ENCODE data around the gene DNAH17.

Gene DNAH17

DNA sequence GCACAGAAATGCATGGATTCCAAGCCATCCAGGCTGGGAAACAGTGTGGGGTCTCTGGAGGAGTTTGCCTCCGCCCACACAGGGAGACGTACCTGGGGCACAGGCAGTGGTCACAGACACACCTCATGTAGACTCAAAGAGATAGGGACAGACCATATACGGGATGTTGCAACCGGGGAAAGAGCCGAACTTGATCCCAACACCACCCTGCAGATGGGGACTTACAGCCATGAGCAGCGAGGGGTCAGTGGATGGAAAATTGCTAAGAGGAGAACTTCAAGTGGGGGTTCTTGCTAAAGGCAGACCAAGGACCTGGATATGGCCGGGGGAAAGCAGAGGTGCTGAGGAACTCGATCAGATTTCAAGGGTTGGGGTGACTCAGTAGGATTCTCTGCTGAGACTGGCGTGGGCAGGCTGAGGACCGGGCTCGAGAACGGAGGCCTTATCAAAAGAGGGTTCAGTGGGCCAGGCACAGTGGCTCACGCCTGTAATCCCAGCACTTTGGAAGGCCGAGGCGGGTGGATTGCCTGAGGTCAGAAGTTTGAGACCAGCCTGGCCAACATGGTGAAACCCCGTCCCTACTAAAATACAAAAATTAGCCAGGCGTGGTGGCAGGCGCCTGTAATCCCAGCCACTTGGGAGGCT lies 12.0 kb upstream of the DNAH17 start:
- Histone ChIP-seq H3K27me3 (ENCODE audit: control insufficient read depth, insufficient read depth, low read length) (no peaks in the 10 kb centered on the region), H3K4me1 (ENCODE audit: control insufficient read depth, insufficient read depth, low read length) (0 out of 2 replicates have a peak, but pooled peaks cover 1% of the 10 kb centered on the region)
- no CpG with 5 or more reads among the region's 18 CpGs for WGBS (ENCODE audit: insufficient coverage, insufficient read length)

DNA sequence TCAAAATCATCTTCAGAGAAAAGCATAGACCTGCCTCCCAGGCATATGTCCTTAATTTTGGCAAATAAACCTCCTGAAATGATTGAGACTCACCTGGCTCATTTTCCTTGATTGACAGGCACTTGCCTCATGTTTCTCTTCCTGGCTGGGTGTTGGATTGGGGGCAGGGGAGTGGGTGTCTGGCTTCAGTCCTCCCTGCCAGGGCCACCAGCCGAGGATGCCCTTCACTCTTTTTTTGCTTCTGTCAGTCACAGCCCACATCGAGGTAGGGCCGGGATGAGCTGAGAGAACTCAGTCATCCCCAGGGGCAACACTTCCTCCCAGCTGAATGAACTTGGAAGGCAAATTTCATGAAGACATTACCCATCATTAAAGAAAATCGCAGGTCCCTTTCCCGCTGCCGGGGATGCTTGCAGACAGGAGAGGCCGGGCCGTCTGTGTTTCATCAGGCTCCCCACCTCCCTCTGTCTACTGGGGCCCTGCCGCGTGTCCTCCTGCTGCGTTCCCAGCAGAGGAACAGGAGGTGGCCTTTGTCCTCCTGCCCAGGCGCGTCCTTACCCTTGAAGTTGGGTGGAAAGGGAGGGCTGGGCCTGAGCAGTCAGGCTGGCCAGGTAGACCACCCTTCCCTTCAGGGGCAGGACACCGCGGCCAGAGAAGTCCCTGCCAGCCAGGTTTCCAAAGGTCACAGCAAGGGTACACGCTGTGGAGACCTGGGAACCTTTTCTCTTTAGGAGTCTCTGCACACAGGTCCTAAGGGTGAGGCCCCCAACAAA lies 11.2 kb upstream of the DNAH17 start:
- no peak overlapping the region for H3K4me3 ChIP-seq (ENCODE audit: low read length)
- no CpG with 5 or more reads among the region's 16 CpGs for WGBS (ENCODE audit: insufficient coverage, insufficient read length)
- H3K27ac ChIP-seq (ENCODE audit: low read length) = no peak overlapping the region
- H3K27me3 ChIP-seq (ENCODE audit: control insufficient read depth, insufficient read depth, low read length) = no peaks in the 10 kb centered on the region
- H3K36me3 ChIP-seq (ENCODE audit: control insufficient read depth, insufficient read depth, low read length) = no peaks in the 10 kb centered on the region
- no peak for DNase-seq (ENCODE audit: low read depth, low spot score)
- H3K4me1 ChIP-seq (ENCODE audit: control insufficient read depth, insufficient read depth, low read length) = 0 out of 2 replicates have a peak, but pooled peaks cover 1% of the 10 kb centered on the region
- H3K9me3 ChIP-seq (ENCODE audit: control insufficient read depth, insufficient read depth, low read length) = no peaks in the 10 kb centered on the region

More for the DNA sequence above, 12.0 kb upstream of the DNAH17 start:
- Histone ChIP-seq H3K9me3 (ENCODE audit: control insufficient read depth, insufficient read depth, low read length) (no peaks in the 10 kb centered on the region), H3K36me3 (ENCODE audit: control insufficient read depth, insufficient read depth, low read length) (no peaks in the 10 kb centered on the region), H3K4me3 (ENCODE audit: low read length) (no peak overlapping the region), H3K27ac (ENCODE audit: low read length) (no peak overlapping the region)
- DNase-seq (ENCODE audit: low read depth, low spot score) = no peak

- H3K9me3 ChIP-seq (ENCODE audit: control insufficient read depth, insufficient read depth, low read length) = no peaks in the 10 kb centered on the region
- H3K27me3 ChIP-seq (ENCODE audit: control insufficient read depth, insufficient read depth, low read length) = no peaks in the 10 kb centered on the region
- H3K4me1 ChIP-seq (ENCODE audit: control insufficient read depth, insufficient read depth, low read length) = 0 out of 2 replicates have a peak, but pooled peaks cover 1% of the 10 kb centered on the region
Measured at GRCh38 chr17:78585006-78585630, 7.9 kb upstream of the DNAH17 start.

GRCh38 chr17:78583091-78583490 lies 5.9 kb upstream of the DNAH17 start:
- DNase-seq (ENCODE audit: low read depth, low spot score) = no peak
- no CpG with 5 or more reads among the region's 4 CpGs for WGBS (ENCODE audit: insufficient coverage, insufficient read length)
- Histone ChIP-seq H3K4me3 (ENCODE audit: low read length) (no peak overlapping the region), H3K4me1 (ENCODE audit: control insufficient read depth, insufficient read depth, low read length) (no peaks in the 10 kb centered on the region), H3K27me3 (ENCODE audit: control insufficient read depth, insufficient read depth, low read length) (no peaks in the 10 kb centered on the region), H3K9me3 (ENCODE audit: control insufficient read depth, insufficient read depth, low read length) (no peaks in the 10 kb centered on the region), H3K36me3 (ENCODE audit: control insufficient read depth, insufficient read depth, low read length) (no peaks in the 10 kb centered on the region), H3K27ac (ENCODE audit: low read length) (no peak overlapping the region)

More at GRCh38 chr17:78585006-78585630, 7.9 kb upstream of the DNAH17 start:
- no peak overlapping the region for H3K27ac ChIP-seq (ENCODE audit: low read length)
- no peak for DNase-seq (ENCODE audit: low read depth, low spot score)
- H3K4me3 ChIP-seq (ENCODE audit: low read length) = no peak overlapping the region
- no CpG with 5 or more reads among the region's 8 CpGs for WGBS (ENCODE audit: insufficient coverage, insufficient read length)
- H3K36me3 ChIP-seq (ENCODE audit: control insufficient read depth, insufficient read depth, low read length) = no peaks in the 10 kb centered on the region

- Histone ChIP-seq H3K27me3 (ENCODE audit: control insufficient read depth, insufficient read depth, low read length) (no peaks in the 10 kb centered on the region), H3K4me1 (ENCODE audit: control insufficient read depth, insufficient read depth, low read length) (no peaks in the 10 kb centered on the region), H3K9me3 (ENCODE audit: control insufficient read depth, insufficient read depth, low read length) (no peaks in the 10 kb centered on the region), H3K36me3 (ENCODE audit: control insufficient read depth, insufficient read depth, low read length) (no peaks in the 10 kb centered on the region; the same call in 1 of the 2 replicates), H3K4me3 (ENCODE audit: low read length) (no peak overlapping the region), H3K27ac (ENCODE audit: low read length) (no peak overlapping the region)
- no CpG with 5 or more reads among the region's 5 CpGs for WGBS (ENCODE audit: insufficient coverage, insufficient read length)
- no peak for DNase-seq (ENCODE audit: low read depth, low spot score)
Measured at GRCh38 chr17:78581304-78581703, 4.1 kb upstream of the DNAH17 start.

GRCh38 chr17:78580277-78580804 lies 3.1 kb upstream of the DNAH17 start:
- H3K36me3 ChIP-seq (ENCODE audit: control insufficient read depth, insufficient read depth, low read length) = no peaks in the 10 kb centered on the region; the same call in 1 of the 2 replicates
- no CpG with 5 or more reads among the region's 9 CpGs for WGBS (ENCODE audit: insufficient coverage, insufficient read length)
- H3K4me1 ChIP-seq (ENCODE audit: control insufficient read depth, insufficient read depth, low read length) = 0 out of 2 replicates have a peak, but pooled peaks cover under 1% of the 10 kb centered on the region
- no peaks in the 10 kb centered on the region for H3K9me3 ChIP-seq (ENCODE audit: control insufficient read depth, insufficient read depth, low read length)
- H3K4me3 ChIP-seq (ENCODE audit: low read length) = no peak overlapping the region
- no peak for DNase-seq (ENCODE audit: low read depth, low spot score)
- no peak overlapping the region for H3K27ac ChIP-seq (ENCODE audit: low read length)
- H3K27me3 ChIP-seq (ENCODE audit: control insufficient read depth, insufficient read depth, low read length) = no peaks in the 10 kb centered on the region

GRCh38 chr17:78576389-78577112 lies 645 bp downstream of the DNAH17 start:
- H3K27me3 ChIP-seq (ENCODE audit: control insufficient read depth, insufficient read depth, low read length) = no peaks in the 10 kb centered on the region
- no peaks in the 10 kb centered on the region for H3K9me3 ChIP-seq (ENCODE audit: control insufficient read depth, insufficient read depth, low read length)
- H3K4me1 ChIP-seq (ENCODE audit: control insufficient read depth, insufficient read depth, low read length) = 0 out of 2 replicates have a peak, but pooled peaks cover 4% of the 10 kb centered on the region
- H3K4me3 ChIP-seq (ENCODE audit: low read length) = no peak overlapping the region
- no peak overlapping the region for H3K27ac ChIP-seq (ENCODE audit: low read length)
- no peak for DNase-seq (ENCODE audit: low read depth, low spot score)
- WGBS (ENCODE audit: insufficient coverage, insufficient read length) = no CpG with 5 or more reads among the region's 23 CpGs
- H3K36me3 ChIP-seq (ENCODE audit: control insufficient read depth, insufficient read depth, low read length) = no peaks in the 10 kb centered on the region; the same call in 1 of the 2 replicates

GRCh38 chr17:78575899-78576298 lies 1.3 kb downstream of the DNAH17 start:
- WGBS (ENCODE audit: insufficient coverage, insufficient read length) = no CpG with 5 or more reads among the region's 7 CpGs
- H3K4me3 ChIP-seq (ENCODE audit: low read length) = no peak overlapping the region
- peaks cover 4% of the 10 kb centered on the region; the same call in 1 of the 2 replicates for H3K4me1 ChIP-seq (ENCODE audit: control insufficient read depth, insufficient read depth, low read length)
- no peaks in the 10 kb centered on the region for H3K27me3 ChIP-seq (ENCODE audit: control insufficient read depth, insufficient read depth, low read length)
- no peak for DNase-seq (ENCODE audit: low read depth, low spot score)
- no peak overlapping the region for H3K27ac ChIP-seq (ENCODE audit: low read length)
- H3K36me3 ChIP-seq (ENCODE audit: control insufficient read depth, insufficient read depth, low read length) = no peaks in the 10 kb centered on the region; the same call in 1 of the 2 replicates
- no peaks in the 10 kb centered on the region for H3K9me3 ChIP-seq (ENCODE audit: control insufficient read depth, insufficient read depth, low read length)

DNA sequence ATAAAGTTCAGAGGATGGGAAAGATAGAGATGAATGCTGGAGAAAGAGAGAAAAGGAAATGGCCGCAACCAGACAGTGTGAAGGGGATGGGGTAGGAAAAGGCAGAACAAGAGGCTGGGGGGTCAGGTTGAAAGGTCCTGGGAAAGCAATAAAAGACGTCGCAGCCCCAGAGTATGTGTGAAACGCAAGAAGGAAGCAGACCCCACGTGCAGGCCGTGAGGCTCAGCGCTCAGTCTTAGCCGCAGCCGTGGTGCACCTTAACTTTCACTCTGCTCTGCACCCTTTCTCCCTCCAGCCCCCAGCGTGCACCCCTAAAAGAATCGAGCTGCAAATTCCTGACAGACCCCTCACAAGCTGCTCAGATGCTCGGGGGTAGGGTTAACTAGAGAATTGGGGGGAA lies 1.9 kb downstream of the DNAH17 start:
- Histone ChIP-seq H3K27ac (ENCODE audit: low read length) (no peak overlapping the region), H3K4me3 (ENCODE audit: low read length) (no peak overlapping the region), H3K36me3 (ENCODE audit: control insufficient read depth, insufficient read depth, low read length) (no peaks in the 10 kb centered on the region; the same call in 1 of the 2 replicates), H3K9me3 (ENCODE audit: control insufficient read depth, insufficient read depth, low read length) (no peaks in the 10 kb centered on the region), H3K4me1 (ENCODE audit: control insufficient read depth, insufficient read depth, low read length) (peaks cover 4% of the 10 kb centered on the region; the same call in 1 of the 2 replicates), H3K27me3 (ENCODE audit: control insufficient read depth, insufficient read depth, low read length) (no peaks in the 10 kb centered on the region)
- WGBS (ENCODE audit: insufficient coverage, insufficient read length) = no CpG with 5 or more reads among the region's 12 CpGs
- DNase-seq (ENCODE audit: low read depth, low spot score) = no peak

All from iPS DF 6.9 (cell line).